Skeletal muscle tissue (tissue), 4 donors: ENCODE data around the gene MRGPRF. TPM values are rescaled to one million over a fixed set of nuclear protein-coding genes. Genes with fewer than 3 reads are reported as not detected.

ENCODE experiments used
- H3K27ac ChIP-seq: one replicate; pipeline ENCODE4 v1.7.0; 2013; ENCODE audit warnings: mild to moderate bottlenecking, low read depth, low read length, inconsistent platforms
- H3K27me3 ChIP-seq, 3 donors: one replicate each; pipeline ENCODE4 v1.7.0; 2013; ENCODE audit warnings: low read length in 3 of 3; ENCODE audit not compliant: control insufficient read depth in 3 of 3, insufficient read depth in 3 of 3
- H3K36me3 ChIP-seq, 3 donors: one replicate each; pipeline ENCODE4 v1.7.0; 2013; ENCODE audit warnings: low read length in 3 of 3; ENCODE audit not compliant: control insufficient read depth in 3 of 3, insufficient read depth in 3 of 3
- H3K4me1 ChIP-seq, 3 donors: one replicate each; pipeline ENCODE4 v1.7.0; 2013; ENCODE audit warnings: low read length in 3 of 3, mild to moderate bottlenecking in 3 of 3; ENCODE audit not compliant: control insufficient read depth in 3 of 3, insufficient read depth in 3 of 3
- H3K4me3 ChIP-seq, 3 donors: one replicate each; pipeline ENCODE4 v1.7.0; 2013; ENCODE audit warnings: low read length in 3 of 3
- H3K9ac ChIP-seq, 3 donors: one replicate each; pipeline ENCODE4 v1.7.0; 2013; ENCODE audit warnings: low read length in 3 of 3, mild to moderate bottlenecking in 3 of 3, moderate library complexity in 2 of 3, low read depth in 1 of 3
- H3K9me3 ChIP-seq, 3 donors: one replicate each; pipeline ENCODE4 v1.7.0; 2013; ENCODE audit warnings: low read length in 3 of 3; ENCODE audit not compliant: control insufficient read depth in 3 of 3
- total RNA-seq: library from RNA; depleted of rRNA; stranded (reverse); fragments of >200 nt; gene quantifications from one replicate; pipeline ENCODE4 v1.2.3, GENCODE V29; 2014
- donor health status: Osteomylitis.

Gene MRGPRF
- total RNA-seq, 1 donor from 2014 or later = 16.7 TPM

- Histone ChIP-seq H3K9me3 (peaks cover 0 to 3% (median 2%) of the 10 kb centered on the region in 3 donors), H3K36me3 (no peaks in the 10 kb centered on the region), H3K9ac (no peak overlapping the region), H3K4me1 (no peaks in the 10 kb centered on the region), H3K27ac (no peak overlapping the region), H3K4me3 (no peak overlapping the region), H3K27me3 (peaks cover 16 to 25% (median 21%) of the 10 kb centered on the region in 3 donors)
Measured at GRCh38 chr11:68966894-68967780, 45.9 kb downstream of the MRGPRF start.

GRCh38 chr11:68965901-68966853, 46.9 kb downstream of the MRGPRF start:
- peaks cover 0 to 3% (median 2%) of the 10 kb centered on the region in 3 donors for H3K9me3 ChIP-seq
- H3K36me3 ChIP-seq = no peaks in the 10 kb centered on the region
- no peaks in the 10 kb centered on the region for H3K4me1 ChIP-seq
- no peak overlapping the region for H3K4me3 ChIP-seq
- H3K27ac ChIP-seq = no peak overlapping the region
- H3K27me3 ChIP-seq = peaks cover 18 to 27% (median 23%) of the 10 kb centered on the region in 3 donors
- H3K9ac ChIP-seq = no peak overlapping the region

GRCh38 chr11:68963779-68964178, 49.3 kb downstream of the MRGPRF start:
- Histone ChIP-seq H3K9ac (no peak overlapping the region), H3K27me3 (peaks cover 21 to 36% (median 23%) of the 10 kb centered on the region in 3 donors), H3K4me3 (no peak overlapping the region), H3K9me3 (peaks cover 0 to 3% (median 2%) of the 10 kb centered on the region in 3 donors), H3K27ac (no peak overlapping the region), H3K36me3 (no peaks in the 10 kb centered on the region), H3K4me1 (no peaks in the 10 kb centered on the region)

- peaks cover 15 to 26% (median 19%) of the 10 kb centered on the region in 3 donors for H3K27me3 ChIP-seq
- H3K4me3 ChIP-seq = no peak overlapping the region
- H3K9me3 ChIP-seq = peaks cover 0 to 3% (median 2%) of the 10 kb centered on the region in 3 donors
- H3K4me1 ChIP-seq = no peaks in the 10 kb centered on the region
- no peak overlapping the region for H3K27ac ChIP-seq
- H3K9ac ChIP-seq = no peak overlapping the region
- no peaks in the 10 kb centered on the region for H3K36me3 ChIP-seq
Measured at GRCh38 chr11:68962527-68963250, 50.4 kb downstream of the MRGPRF start.

- Histone ChIP-seq H3K4me3 (no peak overlapping the region), H3K36me3 (no peaks in the 10 kb centered on the region), H3K27ac (no peak overlapping the region), H3K9me3 (peaks cover 0 to 3% (median 2%) of the 10 kb centered on the region in 3 donors), H3K4me1 (no peaks in the 10 kb centered on the region), H3K9ac (no peak overlapping the region), H3K27me3 (peaks cover 13 to 28% (median 19%) of the 10 kb centered on the region in 3 donors)
Measured at GRCh38 chr11:68961245-68961644, 51.8 kb downstream of the MRGPRF start.

- Histone ChIP-seq H3K27me3 (peaks cover 6 to 23% (median 16%) of the 10 kb centered on the region in 3 donors), H3K9ac (no peak overlapping the region), H3K4me3 (no peak overlapping the region), H3K27ac (no peak overlapping the region), H3K9me3 (peaks cover 0 to 3% (median 2%) of the 10 kb centered on the region in 3 donors), H3K4me1 (peaks cover 0 to 2% (median 0%) of the 10 kb centered on the region in 3 donors), H3K36me3 (no peaks in the 10 kb centered on the region)
Measured at GRCh38 chr11:68960294-68961071, 52.6 kb downstream of the MRGPRF start.

GRCh38 chr11:68959465-68960293, 53.4 kb downstream of the MRGPRF start:
- no peak overlapping the region for H3K27ac ChIP-seq
- H3K4me1 ChIP-seq = peaks cover 0 to 8% (median 3%) of the 10 kb centered on the region in 3 donors
- H3K4me3 ChIP-seq = no peak overlapping the region
- no peaks in the 10 kb centered on the region for H3K36me3 ChIP-seq
- H3K9ac ChIP-seq = no peak overlapping the region
- H3K9me3 ChIP-seq = peaks cover 0 to 3% (median 2%) of the 10 kb centered on the region in 3 donors
- H3K27me3 ChIP-seq = peaks cover 6 to 23% (median 16%) of the 10 kb centered on the region in 3 donors

GRCh38 chr11:68958211-68958610, 54.8 kb downstream of the MRGPRF start:
- H3K4me3 ChIP-seq = no peak overlapping the region
- no peaks in the 10 kb centered on the region for H3K36me3 ChIP-seq
- H3K4me1 ChIP-seq = peaks cover 0 to 8% (median 3%) of the 10 kb centered on the region in 3 donors
- no peak overlapping the region for H3K27ac ChIP-seq
- no peaks in the 10 kb centered on the region for H3K9me3 ChIP-seq
- H3K9ac ChIP-seq = no peak overlapping the region
- peaks cover 6 to 19% (median 8%) of the 10 kb centered on the region in 3 donors for H3K27me3 ChIP-seq
